NCI-H524 treated with DMSO at 0.1 percent for 48 hours (cell line): ENCODE measurements around the gene HMCN2.
"Not testable (repeated sequence)": the region's sequence is repeated elsewhere in the genome, so short reads cannot be mapped to it uniquely, and the experiment has no call there.

ENCODE experiments used
- DNase-seq: peaks from one replicate; lab custom pipeline; 2025; lab: John Stamatoyannopoulos, UW

Gene HMCN2

DNA sequence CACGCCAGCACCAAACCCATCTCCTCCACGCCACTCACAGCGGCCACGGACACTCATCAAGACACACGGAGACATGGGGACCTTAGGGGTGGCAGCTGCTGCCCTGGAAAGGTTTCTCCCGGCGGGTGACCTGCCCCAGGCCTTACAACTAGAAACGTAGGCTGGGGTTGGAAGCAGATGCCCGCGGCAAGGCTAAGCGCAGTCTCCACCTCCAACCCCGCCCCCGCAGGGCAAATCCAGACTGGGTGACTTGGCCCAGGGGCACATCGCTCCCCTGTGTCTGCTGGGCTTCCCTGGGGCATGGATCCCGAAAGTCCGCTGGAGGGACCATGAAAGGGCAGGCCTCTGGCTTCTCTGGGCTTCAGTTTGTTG lies 167.2 kb downstream of the HMCN2 start:
- no peak for DNase-seq

GRCh38 chr9:130433168-130433946 lies 167.8 kb downstream of the HMCN2 start:
- no peak for DNase-seq

GRCh38 chr9:130433947-130434262 lies 168.3 kb downstream of the HMCN2 start:
- DNase-seq, result no peak

- DNase-seq, result not testable (repeated sequence)
Observed at GRCh38 chr9:130434656-130435055, 169.1 kb downstream of the HMCN2 start.

GRCh38 chr9:130437011-130437789 lies 171.6 kb downstream of the HMCN2 start:
- DNase-seq, result no peak

- DNase-seq, result no peak
Observed at GRCh38 chr9:130438382-130438981, 172.9 kb downstream of the HMCN2 start.

- no peak for DNase-seq
Observed at GRCh38 chr9:130441031-130441430, 175.5 kb downstream of the HMCN2 start.

DNA sequence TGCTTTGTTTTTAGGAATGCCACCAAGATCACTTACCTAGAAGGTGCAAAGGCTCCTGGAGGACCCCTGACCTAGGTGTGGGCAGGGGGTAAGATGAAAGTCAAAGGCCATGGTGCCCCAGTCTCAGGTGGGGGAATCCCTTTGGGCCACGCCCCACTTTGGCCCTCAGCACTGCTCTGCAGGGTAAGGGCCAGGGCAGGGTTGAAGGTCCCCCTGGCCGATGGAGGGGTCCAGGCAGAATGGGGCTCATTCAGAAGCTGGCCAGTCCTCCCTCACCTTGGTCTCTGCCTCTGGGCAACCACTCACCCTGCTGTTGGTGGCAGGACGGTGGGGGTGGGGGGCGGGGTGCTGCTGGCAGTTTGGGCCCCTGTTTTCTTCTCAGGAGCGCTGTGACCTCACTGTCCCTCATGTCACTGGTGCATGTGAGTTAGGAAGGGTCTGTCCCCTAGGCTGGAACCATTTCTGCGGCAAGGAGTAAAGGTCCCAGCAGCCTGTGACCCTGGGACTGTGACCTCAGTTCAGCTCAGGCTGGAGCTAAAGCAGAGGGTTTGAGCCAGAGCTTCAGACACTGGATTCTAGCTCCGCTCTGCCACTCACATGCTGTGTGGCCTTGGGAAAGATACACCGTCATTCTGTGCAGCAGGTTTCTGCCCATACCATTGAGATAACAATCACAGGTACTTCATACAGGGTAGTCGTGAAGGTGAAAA lies 177.3 kb downstream of the HMCN2 start:
- no peak for DNase-seq

GRCh38 chr9:130443456-130443801 lies 177.9 kb downstream of the HMCN2 start:
- DNase-seq, result no peak

DNA sequence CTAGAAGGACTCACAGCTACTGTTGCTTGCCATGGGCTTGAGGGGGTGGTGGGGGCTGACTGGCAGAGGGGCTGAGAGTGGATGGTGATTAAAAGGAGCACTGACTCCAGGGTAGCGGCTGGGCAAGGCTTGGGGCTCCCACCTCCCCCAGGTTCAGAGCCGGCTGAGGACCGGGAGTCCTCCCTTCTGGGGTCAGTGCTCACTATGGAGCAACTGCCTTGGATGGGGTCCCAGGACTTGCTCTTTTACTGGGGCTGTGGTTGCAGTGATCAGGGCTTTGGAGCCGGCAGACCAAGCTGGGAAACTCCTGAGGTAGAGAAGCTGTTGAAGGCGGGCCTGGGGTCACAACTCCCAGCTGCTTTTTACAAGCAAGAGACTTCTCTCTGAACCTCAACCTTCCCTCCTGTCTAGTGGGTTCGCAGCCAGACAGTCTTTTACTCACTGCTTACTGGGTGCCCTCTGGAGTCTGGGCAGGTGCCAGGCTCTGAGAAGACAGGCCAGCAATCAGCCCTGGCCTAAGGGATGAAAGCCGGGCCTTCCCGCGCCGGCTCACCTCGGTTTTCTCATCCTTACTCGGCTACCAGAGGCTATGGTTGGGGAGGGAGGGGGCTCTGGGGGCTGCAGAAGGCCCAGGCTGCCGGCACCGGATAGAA lies 178.4 kb downstream of the HMCN2 start:
- no peak for DNase-seq

DNA sequence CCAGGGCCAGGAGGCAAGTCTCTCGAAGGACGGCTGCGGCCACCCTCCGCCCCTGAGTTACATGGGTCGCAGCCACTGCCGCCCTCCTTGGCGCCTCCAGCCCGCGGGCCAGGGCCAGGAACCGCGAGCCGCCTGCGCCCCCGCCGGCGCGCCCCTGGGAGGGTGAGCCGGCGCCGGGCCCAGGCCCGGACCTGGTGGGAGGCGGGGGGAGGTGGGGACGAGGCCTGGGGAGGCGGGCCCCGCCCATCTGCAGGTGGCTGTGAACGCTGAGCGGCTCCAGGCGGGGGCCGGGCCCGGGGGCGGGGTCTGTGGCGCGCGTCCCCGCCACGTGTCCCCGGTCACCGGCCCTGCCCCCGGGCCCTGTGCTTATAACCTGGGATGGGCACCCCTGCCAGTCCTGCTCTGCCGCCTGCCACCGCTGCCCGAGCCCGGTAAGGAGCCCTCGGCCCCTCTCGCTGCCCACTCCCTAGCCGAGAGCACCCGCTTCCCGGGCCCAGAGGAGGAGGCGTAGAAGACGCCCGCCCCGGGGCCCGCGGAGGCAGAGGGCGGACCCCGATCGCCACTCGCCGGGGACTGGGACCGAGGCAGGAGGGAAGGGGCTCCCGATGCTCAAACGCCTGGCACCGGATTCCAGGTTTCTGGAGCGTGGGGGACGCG lies 179.1 kb downstream of the HMCN2 start, which contains the start of gene ASS1:
TSS of gene ASS1 (plus strand) at position 397 of the 657 bp plus-strand sequence. CDS start 7,268 bp downstream, outside the sequence.
- DNase-seq, result peak; percentile 24

DNA sequence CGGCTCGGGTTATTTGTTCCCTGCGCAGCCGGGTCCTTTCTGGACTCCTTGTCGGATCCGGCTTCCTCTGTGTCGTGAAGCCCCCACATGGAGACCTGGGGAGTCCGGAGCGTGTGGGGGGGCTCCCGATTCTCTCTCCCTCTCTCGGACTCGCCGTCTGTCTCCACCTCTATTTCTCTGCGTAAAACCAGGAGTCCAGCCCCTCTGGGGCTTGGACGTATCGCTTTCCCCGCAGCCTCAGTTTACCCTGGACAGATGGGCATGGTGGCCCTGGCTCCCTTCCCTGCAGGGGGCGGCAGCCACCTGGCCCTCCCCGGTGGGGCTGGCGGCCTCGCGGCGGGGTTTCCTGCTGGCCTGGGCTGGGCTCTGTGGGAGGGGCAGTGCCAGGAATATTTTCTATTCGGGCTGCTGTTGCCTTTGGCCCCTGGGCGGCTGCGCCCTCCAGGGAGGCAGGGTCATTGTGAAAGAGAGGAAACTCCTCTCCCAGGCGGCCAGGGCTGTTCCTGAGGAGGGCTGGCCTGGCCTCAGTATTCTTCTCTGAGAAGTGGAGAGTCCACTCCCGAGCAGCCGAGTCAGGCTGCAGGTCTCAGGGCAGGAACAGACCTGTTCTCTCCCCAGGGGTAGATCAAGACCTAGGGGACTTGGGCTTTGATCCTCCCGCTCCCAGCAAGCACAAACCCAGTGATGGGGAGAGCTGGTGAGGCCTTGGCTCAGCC lies 179.9 kb downstream of the HMCN2 start:
- no peak for DNase-seq

GRCh38 chr9:130446101-130446861 lies 180.7 kb downstream of the HMCN2 start:
- no peak for DNase-seq

GRCh38 chr9:130447193-130447816 lies 181.7 kb downstream of the HMCN2 start:
- no peak for DNase-seq

DNA sequence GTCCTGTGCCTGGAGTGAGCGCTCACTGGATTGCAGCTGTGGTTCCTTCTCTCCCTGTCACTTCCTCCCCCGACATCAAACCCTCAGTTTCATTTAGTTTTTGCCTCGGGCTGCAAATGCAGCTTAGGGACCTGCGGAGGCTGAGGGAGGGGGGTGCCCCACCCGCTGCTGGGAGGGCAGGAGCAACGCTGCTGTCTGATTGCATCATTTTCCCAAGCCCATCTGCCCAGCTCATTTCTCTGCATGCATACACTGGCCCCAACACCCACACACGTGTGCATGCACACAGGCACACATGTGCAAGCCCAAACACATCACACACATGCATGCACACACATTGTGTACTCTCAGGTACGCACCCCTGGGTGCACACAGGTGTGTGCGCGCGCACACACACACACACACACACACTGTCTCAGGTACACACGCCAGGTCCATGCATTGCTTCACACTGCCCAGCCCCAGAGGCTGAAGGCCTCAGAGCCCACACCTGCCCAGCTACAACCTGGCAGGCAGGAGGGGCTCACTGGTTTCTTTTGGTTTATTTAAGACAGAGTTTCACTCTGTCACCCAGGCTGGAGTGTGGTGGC lies 182.6 kb downstream of the HMCN2 start:
- no peak for DNase-seq

GRCh38 chr9:130448771-130449603 lies 183.4 kb downstream of the HMCN2 start:
- DNase-seq, result no peak

GRCh38 chr9:130450344-130451003 lies 184.9 kb downstream of the HMCN2 start:
- DNase-seq, result no peak

DNA sequence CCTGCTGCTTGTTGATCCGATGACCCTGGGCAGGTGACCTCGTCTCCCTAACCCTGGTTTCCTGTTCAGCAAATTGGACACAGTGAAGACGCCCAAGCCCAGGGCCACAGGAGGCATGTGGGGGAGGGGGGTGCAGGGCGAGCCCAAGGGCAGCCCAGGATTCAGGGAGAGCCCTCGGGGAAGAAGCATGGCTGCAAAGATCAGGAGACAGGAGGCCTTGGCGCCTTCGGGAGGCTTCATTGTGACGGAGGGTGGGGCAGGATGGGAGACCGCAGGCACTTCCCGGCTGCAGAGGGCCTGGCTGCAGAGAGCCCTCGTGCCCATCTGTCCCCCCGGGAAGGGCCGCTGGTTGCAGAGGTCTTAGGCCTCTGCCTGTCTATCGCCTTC lies 185.4 kb downstream of the HMCN2 start:
- no peak for DNase-seq
